ENCODE measurements around the gene KRTAP9-6. TPM values are rescaled to one million over a fixed set of nuclear protein-coding genes. Genes with fewer than 3 reads are reported as not detected.
"Not testable (repeated sequence)": the region's sequence is repeated elsewhere in the genome, so short reads cannot be mapped to it uniquely, and the experiment has no call there.

KRTAP9-6 gene
- total RNA-seq, 3 donors from 2014 or later = not detected

- no peak overlapping the region for H3K27ac ChIP-seq
- no peak overlapping the region for H3K4me3 ChIP-seq
- DNase-seq (ENCODE audit: low spot score in 2 of 2) = no peak
- TF ChIP-seq CTCF (IDR thresholded peaks at IDR 0.05) = no peak
- TF ChIP-seq POLR2A (IDR thresholded peaks at IDR 0.05) = no peak
- no peak for TF ChIP-seq POLR2AphosphoS5 (IDR thresholded peaks at IDR 0.05)
- H3K4me1 ChIP-seq = no peaks in the 10 kb centered on the region
- no peaks in the 10 kb centered on the region for H3K9me3 ChIP-seq
- no peaks in the 10 kb centered on the region for H3K36me3 ChIP-seq
- no peaks in the 10 kb centered on the region for H3K27me3 ChIP-seq
- intact Hi-C loops (cut with DNase I; ENCODE audit: low total_unique reads) = no loop called here
These were observed 33.4 kb upstream of the KRTAP9-6 start for GRCh38 chr17:41231731-41232130.

- H3K9me3 ChIP-seq; DNase-seq (ENCODE audit: low spot score in 2 of 2); H3K27me3 ChIP-seq; intact Hi-C loops (cut with DNase I; ENCODE audit: low total_unique reads); H3K36me3 ChIP-seq; H3K4me1 ChIP-seq; H3K27ac ChIP-seq; H3K4me3 ChIP-seq: not testable (repeated sequence)
These were observed 32.6 kb upstream of the KRTAP9-6 start, which contains the start of gene KRTAP9-3 for GRCh38 chr17:41232399-41233105. Gene KRTAP9-3 (plus strand): TSS chr17:41232449. CDS start chr17:41232502, 53 bp downstream.

DNA sequence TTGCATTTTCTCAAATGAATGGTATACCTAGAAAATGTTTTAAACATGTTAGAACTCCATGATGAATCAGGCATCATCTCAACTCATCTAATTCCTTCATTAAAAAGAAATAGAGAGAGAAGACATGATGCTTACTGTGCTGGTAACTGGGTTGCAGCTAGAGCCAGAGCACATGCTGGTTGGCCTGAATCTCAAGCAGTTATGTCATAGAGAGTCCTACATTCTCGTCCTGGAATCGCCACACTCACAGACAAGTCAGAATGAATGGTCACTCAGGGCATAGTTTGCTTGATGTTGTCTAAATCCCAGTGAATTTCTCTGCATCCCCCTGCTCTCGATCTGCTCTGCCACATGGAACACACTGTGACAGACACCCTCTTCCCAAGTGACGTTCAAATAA is 28.1 kb upstream of the KRTAP9-6 start:
- H3K27me3 ChIP-seq; DNase-seq (ENCODE audit: low spot score in 2 of 2); H3K9me3 ChIP-seq; H3K4me1 ChIP-seq; H3K36me3 ChIP-seq; H3K27ac ChIP-seq; intact Hi-C loops (cut with DNase I; ENCODE audit: low total_unique reads); H3K4me3 ChIP-seq: not testable (repeated sequence)

DNA sequence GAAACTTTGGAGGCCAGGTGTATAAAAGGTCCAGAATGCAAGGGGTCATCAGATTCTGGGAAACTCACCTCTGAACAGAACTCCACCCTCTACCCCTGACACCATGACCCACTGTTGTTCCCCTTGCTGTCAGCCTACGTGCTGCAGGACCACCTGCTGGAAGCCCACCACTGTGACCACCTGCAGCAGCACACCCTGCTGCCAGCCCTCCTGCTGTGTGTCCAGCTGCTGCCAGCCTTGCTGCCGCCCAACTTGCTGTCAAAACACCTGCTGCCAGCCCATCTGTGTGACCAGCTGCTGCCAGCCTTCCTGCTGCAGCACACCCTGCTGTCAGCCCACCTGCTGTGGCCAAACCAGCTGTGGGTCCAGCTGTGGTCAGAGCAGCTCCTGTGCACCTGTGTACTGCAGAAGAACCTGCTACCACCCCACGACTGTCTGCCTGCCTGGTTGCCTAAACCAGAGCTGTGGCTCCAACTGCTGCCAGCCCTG is 27.2 kb upstream of the KRTAP9-6 start, which contains the start of gene KRTAP9-8:
TSS of gene KRTAP9-8 (plus strand) at position 51 of the 489 bp plus-strand sequence. CDS start at position 104, 53 bp downstream.
- H3K27ac ChIP-seq; intact Hi-C loops (cut with DNase I; ENCODE audit: low total_unique reads); DNase-seq (ENCODE audit: low spot score in 2 of 2); H3K4me1 ChIP-seq; H3K36me3 ChIP-seq; H3K27me3 ChIP-seq; H3K4me3 ChIP-seq; H3K9me3 ChIP-seq: not testable (repeated sequence)

- H3K36me3 ChIP-seq; H3K4me1 ChIP-seq; H3K4me3 ChIP-seq; H3K27ac ChIP-seq; H3K27me3 ChIP-seq; DNase-seq (ENCODE audit: low spot score in 2 of 2); H3K9me3 ChIP-seq; intact Hi-C loops (cut with DNase I; ENCODE audit: low total_unique reads): not testable (repeated sequence)
These were observed 18.0 kb upstream of the KRTAP9-6 start for GRCh38 chr17:41246995-41247787.

DNA sequence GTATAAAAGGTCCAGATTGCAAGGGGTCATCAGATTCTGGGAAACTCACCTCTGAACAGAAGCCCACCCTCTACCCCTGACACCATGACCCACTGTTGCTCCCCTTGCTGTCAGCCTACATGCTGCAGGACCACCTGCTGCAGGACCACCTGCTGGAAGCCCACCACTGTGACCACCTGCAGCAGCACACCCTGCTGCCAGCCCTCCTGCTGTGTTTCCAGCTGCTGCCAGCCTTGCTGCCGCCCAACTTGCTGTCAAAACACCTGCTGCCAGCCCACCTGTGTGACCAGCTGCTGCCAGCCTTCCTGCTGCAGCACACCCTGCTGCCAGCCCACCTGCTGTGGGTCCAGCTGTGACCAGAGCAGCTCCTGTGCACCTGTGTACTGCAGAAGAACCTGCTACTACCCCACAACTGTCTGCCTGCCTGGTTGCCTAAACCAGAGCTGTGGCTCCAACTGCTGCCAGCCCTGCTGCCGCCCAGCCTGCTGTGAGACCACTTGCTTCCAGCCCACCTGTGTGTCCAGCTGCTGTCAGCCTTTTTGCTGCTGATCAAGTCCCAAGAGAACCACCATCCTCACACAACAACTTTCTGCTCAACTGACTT is 15.4 kb upstream of the KRTAP9-6 start, which contains the start of gene KRTAP9-4:
TSS of gene KRTAP9-4 (plus strand) at position 51 of the 604 bp plus-strand sequence. CDS start at position 85, 34 bp downstream.
- DNase-seq (ENCODE audit: low spot score in 2 of 2); H3K9me3 ChIP-seq; H3K4me3 ChIP-seq; H3K27me3 ChIP-seq; H3K4me1 ChIP-seq; intact Hi-C loops (cut with DNase I; ENCODE audit: low total_unique reads); H3K36me3 ChIP-seq; H3K27ac ChIP-seq: not testable (repeated sequence)

- Histone ChIP-seq H3K9me3 (no peaks in the 10 kb centered on the region), H3K27ac (no peak overlapping the region), H3K36me3 (no peaks in the 10 kb centered on the region), H3K27me3 (no peaks in the 10 kb centered on the region), H3K4me3 (no peak overlapping the region), H3K4me1 (no peaks in the 10 kb centered on the region)
- DNase-seq (ENCODE audit: low spot score in 2 of 2) = no peak
- intact Hi-C loops (cut with DNase I; ENCODE audit: low total_unique reads) = no loop called here
- TF ChIP-seq POLR2A (IDR thresholded peaks at IDR 0.05) = no peak
These were observed 13.9 kb upstream of the KRTAP9-6 start for GRCh38 chr17:41251261-41251660.

DNA sequence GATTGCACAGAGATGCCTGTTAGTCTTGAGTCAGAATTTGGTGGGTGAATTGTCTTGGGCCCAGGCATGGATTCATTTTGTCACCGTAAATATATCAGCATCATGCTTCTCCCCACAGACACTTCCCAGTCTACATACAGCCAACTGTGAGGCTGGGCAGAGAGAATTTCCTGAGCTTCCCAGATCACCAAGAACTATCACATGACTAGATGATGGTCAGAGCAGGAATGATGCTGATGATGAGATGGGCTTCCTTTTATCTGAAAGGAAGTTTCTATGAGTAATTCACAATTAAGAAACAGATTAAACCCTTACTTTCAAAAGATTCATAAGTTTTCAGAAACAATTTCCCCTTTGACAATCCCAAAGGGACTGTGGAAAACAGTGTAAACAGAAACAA is 10.3 kb upstream of the KRTAP9-6 start:
- Histone ChIP-seq H3K4me3 (no peak overlapping the region), H3K27me3 (no peaks in the 10 kb centered on the region), H3K9me3 (no peaks in the 10 kb centered on the region), H3K4me1 (no peaks in the 10 kb centered on the region), H3K27ac (no peak overlapping the region), H3K36me3 (no peaks in the 10 kb centered on the region)
- no peak for DNase-seq (ENCODE audit: low spot score in 2 of 2)
- intact Hi-C loops (cut with DNase I; ENCODE audit: low total_unique reads) = no loop called here
- TF ChIP-seq CTCF (IDR thresholded peaks at IDR 0.05) = no peak
- no peak for TF ChIP-seq POLR2A (IDR thresholded peaks at IDR 0.05)
- TF ChIP-seq POLR2AphosphoS5 (IDR thresholded peaks at IDR 0.05) = no peak

DNA sequence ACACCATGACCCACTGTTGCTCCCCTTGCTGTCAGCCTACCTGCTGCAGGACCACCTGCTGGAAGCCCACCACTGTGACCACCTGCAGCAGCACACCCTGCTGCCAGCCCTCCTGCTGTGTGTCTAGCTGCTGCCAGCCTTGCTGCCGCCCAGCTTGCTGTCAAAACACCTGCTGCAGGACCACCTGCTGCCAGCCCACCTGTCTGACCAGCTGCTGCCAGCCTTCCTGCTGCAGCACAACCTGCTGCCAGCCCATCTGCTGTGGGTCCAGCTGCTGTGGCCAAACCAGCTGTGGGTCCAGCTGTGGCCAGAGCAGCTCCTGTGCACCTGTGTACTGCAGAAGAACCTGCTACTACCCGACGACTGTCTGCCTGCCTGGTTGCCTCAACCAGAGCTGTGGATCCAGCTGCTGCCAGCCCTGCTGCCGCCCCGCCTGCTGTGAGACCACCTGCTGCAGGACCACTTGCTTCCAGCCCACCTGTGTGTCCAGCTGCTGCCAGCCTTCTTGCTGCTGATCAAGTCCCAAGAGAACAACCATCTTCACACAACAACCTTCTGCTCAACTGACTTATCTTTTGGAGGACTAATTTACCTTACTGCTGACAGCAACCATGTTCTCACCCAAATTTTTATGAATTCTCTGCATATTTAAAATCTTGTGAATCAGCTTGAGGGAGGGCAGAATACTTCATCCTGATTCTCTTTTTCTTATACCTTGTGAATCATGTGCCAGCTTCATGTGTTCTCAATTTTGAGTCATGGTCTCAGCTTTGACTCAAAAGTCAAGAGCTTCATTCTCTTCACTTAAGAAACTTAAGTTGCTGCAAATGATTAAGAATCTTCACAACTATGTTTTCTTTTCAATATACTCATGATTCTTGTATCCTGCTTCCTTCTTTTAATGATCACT is 9.5 kb upstream of the KRTAP9-6 start, which contains the start of gene KRTAP9-9:
TSS of gene KRTAP9-9 (plus strand) at position 4 of the 910 bp plus-strand sequence.
- H3K27me3 ChIP-seq; intact Hi-C loops (cut with DNase I; ENCODE audit: low total_unique reads); H3K4me1 ChIP-seq; DNase-seq (ENCODE audit: low spot score in 2 of 2); H3K4me3 ChIP-seq; H3K27ac ChIP-seq; H3K36me3 ChIP-seq; H3K9me3 ChIP-seq: not testable (repeated sequence)

Measured in breast epithelium (tissue), 4 donors.